Right lobe of liver (tissue), 6 donors: ENCODE measurements around the gene PANX3. TPM values are rescaled to one million over a fixed set of nuclear protein-coding genes. Genes with fewer than 3 reads are reported as not detected.
"Not testable (repeated sequence)": the region's sequence is repeated elsewhere in the genome, so short reads cannot be mapped to it uniquely, and the experiment has no call there.

Source experiments
- ATAC-seq, 4 donors: fragments of 200-7000 bp; cut with Tn5 transposase; one replicate each; pipeline ENCODE4 v1.9.1; 2020; ENCODE audit warnings: mild to moderate bottlenecking in 4 of 4, moderate library complexity in 4 of 4
- DNase-seq, 3 donors: peaks; one replicate each; pipeline ENCODE4 v3.0.0-alpha.2; 2020
- H3K27ac ChIP-seq, 3 donors: fragments of 200-600 bp; one replicate each; pipeline ENCODE4 v1.8.0; 2022
- H3K27me3 ChIP-seq, 2 donors: fragments of 200-600 bp; one replicate each; pipeline ENCODE4 v1.8.0; 2022
- H3K36me3 ChIP-seq, 4 donors: fragments of 200-600 bp; sonication (generic) in 1 of 4; one replicate each; pipeline versions ENCODE4 v1.5.1 to v1.8.0; 2017 to 2022; ENCODE audit warnings: control low read depth in 1 of 4
- H3K4me1 ChIP-seq, 4 donors: fragments of 200-600 bp; sonication (generic) in 1 of 4; one replicate each; pipeline versions ENCODE4 v1.5.1 to v1.8.0; 2017 to 2022; ENCODE audit warnings: control low read depth in 1 of 4
- H3K4me3 ChIP-seq, 3 donors: fragments of 200-600 bp; one replicate each; pipeline ENCODE4 v1.8.0; 2022
- H3K9me3 ChIP-seq, 4 donors: fragments of 200-600 bp; sonication (generic) in 1 of 4; one replicate each; pipeline versions ENCODE4 v1.5.1 to v1.8.0; 2017 to 2022; ENCODE audit warnings: control low read depth in 1 of 4
- CTCF ChIP-seq, 4 donors: fragments of 200-600 bp in 3 of 4; fragments of 450-650 bp in 1 of 4; IDR thresholded peaks; one replicate each; pipeline versions ENCODE4 v1.5.1 to v1.8.0; 2016 to 2022; ENCODE audit warnings: antibody characterized with exemption in 4 of 4, mild to moderate bottlenecking in 2 of 4
- POLR2A ChIP-seq: fragments of 450-650 bp; IDR thresholded peaks from one replicate; pipeline ENCODE4 v1.6.1; 2017; ENCODE audit warnings: antibody characterized with exemption, mild to moderate bottlenecking
- WGBS: methylation state at CpG from one replicate; pipeline ENCODE4 v1.1.6; 2018; ENCODE audit warnings: low coverage, low lambda C conversion rate; ENCODE audit not compliant: insufficient coverage; ENCODE audit errors: missing lambda C conversion rate; 5-methylcytosine and 5-hydroxymethylcytosine counted together
- intact Hi-C, 2 donors: fragments of 100-400 bp; cut with DNase I; formaldehyde crosslinking; loops; one replicate each; pipeline versions ENCODE4 v1.11.2 to v1.14.1; 2022
- total RNA-seq, 6 experiments: library from RNA; depleted of rRNA in 2 of 6; stranded (reverse); fragments of >200 nt in 2 of 6; fragmentation: NEBNext Ultra II Directional in 3 of 6; extraction: Animal tissue kit (Norgen Biotek cat#: 25700) in 3 of 6; gene quantifications; one replicate each; pipeline versions ENCODE4 v1.1.0 to v1.2.4, GENCODE V29; 2016 to 2023
- donor health status: DM: no; HTN: yes; CAD: no.
- donor health status: DM: no; HTN: no; CAD: no.
- donor health status: DM: no; HTN: no; CAD: no.
- donor health status: DM: no; HTN: yes; CAD: no.
- donor health status: DM: no; HTN: yes; CAD: no.

The PANX3 gene
- total RNA-seq, 6 experiments from 2014 or later, result not detected

GRCh38 chr11:124595302-124595701, 15.9 kb upstream of the PANX3 start:
- Histone ChIP-seq H3K36me3 (no peaks in the 10 kb centered on the region), H3K27ac (no peak overlapping the region), H3K4me3 (no peak overlapping the region), H3K9me3 (no peaks in the 10 kb centered on the region), H3K27me3 (no peaks in the 10 kb centered on the region), H3K4me1 (no peaks in the 10 kb centered on the region)
- DNase-seq (no peak), ATAC-seq (no peak)
- intact Hi-C loops, result loop anchor here in 1 of 2 donors (10.0 kb wide), 1 partner anchor 171 kb away; the partner anchor contains the start of gene OR8B4
- TF ChIP-seq POLR2A (no peak), CTCF (IDR thresholded peaks at IDR 0.05) (no peak)
- 85% methylated on average over 3 of the region's 3 CpGs for WGBS

- Histone ChIP-seq H3K27ac (no peak overlapping the region), H3K4me1 (no peaks in the 10 kb centered on the region), H3K27me3 (no peaks in the 10 kb centered on the region), H3K9me3 (no peaks in the 10 kb centered on the region), H3K4me3 (no peak overlapping the region), H3K36me3 (no peaks in the 10 kb centered on the region)
- ATAC-seq, result no peak
- no peak for DNase-seq
- TF ChIP-seq CTCF (IDR thresholded peaks at IDR 0.05) (no peak), POLR2A (no peak)
- intact Hi-C loops, result loop anchor here in 1 of 2 donors (10.0 kb wide), 1 partner anchor 173 kb away; the partner anchor contains the start of gene OR8B4
Observed at GRCh38 chr11:124597626-124598025, 13.6 kb upstream of the PANX3 start.

- Histone ChIP-seq H3K27ac (no peak overlapping the region), H3K4me3 (no peak overlapping the region), H3K4me1 (no peaks in the 10 kb centered on the region), H3K36me3 (no peaks in the 10 kb centered on the region), H3K27me3 (no peaks in the 10 kb centered on the region), H3K9me3 (no peaks in the 10 kb centered on the region)
- no peak for ATAC-seq
- no peak for DNase-seq
- TF ChIP-seq POLR2A (no peak), CTCF (IDR thresholded peaks at IDR 0.05) (no peak)
- intact Hi-C loops, result no loop called here
- 56% methylated on average over 5 of the region's 5 CpGs for WGBS
Observed at GRCh38 chr11:124600621-124601320, 10.5 kb upstream of the PANX3 start.

- TF ChIP-seq CTCF (IDR thresholded peaks at IDR 0.05), result no peak
- no peak for TF ChIP-seq POLR2A
- intact Hi-C loops, result no loop called here
- H3K36me3 ChIP-seq, result no peaks in the 10 kb centered on the region
- H3K27ac ChIP-seq, result no peak overlapping the region
- ATAC-seq (no peak), DNase-seq (no peak)
- H3K4me1 ChIP-seq, result no peaks in the 10 kb centered on the region
- no peaks in the 10 kb centered on the region for H3K27me3 ChIP-seq
- no peak overlapping the region for H3K4me3 ChIP-seq
- 72% methylated on average over 3 of the region's 3 CpGs for WGBS
- H3K9me3 ChIP-seq, result no peaks in the 10 kb centered on the region
Observed at GRCh38 chr11:124602193-124602592, 9.0 kb upstream of the PANX3 start.

GRCh38 chr11:124602723-124603122, 8.5 kb upstream of the PANX3 start:
- H3K9me3 ChIP-seq, H3K36me3 ChIP-seq, H3K4me1 ChIP-seq, DNase-seq, H3K27ac ChIP-seq, H3K4me3 ChIP-seq, ATAC-seq, intact Hi-C loops, H3K27me3 ChIP-seq: not testable (repeated sequence)
- 33% methylated on average over 3 of the region's 3 CpGs for WGBS
